HG03280 (cell line): ENCODE measurements around the gene ADGRG2.
"Not testable (repeated sequence)": the region's sequence is repeated elsewhere in the genome, so short reads cannot be mapped to it uniquely, and the experiment has no call there.

Experiments
- ATAC-seq: cut with Tn5 transposase; IDR thresholded peaks from one replicate; pipeline ENCODE4 v1.9.1; 2021; ENCODE audit warnings: mild to moderate bottlenecking, moderate library complexity; ENCODE audit not compliant: unreplicated experiment

ADGRG2 gene

GRCh38 chrX:19089555-19090040 is 32.7 kb downstream of the ADGRG2 start:
- ATAC-seq: no peak

- ATAC-seq: no peak
These were observed 36.0 kb downstream of the ADGRG2 start for GRCh38 chrX:19086102-19086772.

- no peak for ATAC-seq
These were observed 36.6 kb downstream of the ADGRG2 start for GRCh38 chrX:19085666-19086065.

- no peak for ATAC-seq
These were observed 46.5 kb downstream of the ADGRG2 start for GRCh38 chrX:19075754-19076153.

- no peak for ATAC-seq
These were observed 49.9 kb downstream of the ADGRG2 start for GRCh38 chrX:19072372-19072771.

GRCh38 chrX:19070555-19070994 is 51.7 kb downstream of the ADGRG2 start:
- no peak for ATAC-seq

- ATAC-seq: not testable (repeated sequence)
These were observed 55.3 kb downstream of the ADGRG2 start for GRCh38 chrX:19066987-19067386.

GRCh38 chrX:19065535-19065934 is 56.7 kb downstream of the ADGRG2 start:
- no peak for ATAC-seq

GRCh38 chrX:19064175-19064574 is 58.1 kb downstream of the ADGRG2 start:
- ATAC-seq: no peak

GRCh38 chrX:19063030-19063429 is 59.2 kb downstream of the ADGRG2 start:
- no peak for ATAC-seq

- no peak for ATAC-seq
These were observed 63.2 kb downstream of the ADGRG2 start for GRCh38 chrX:19059067-19059466.

- ATAC-seq: no peak
These were observed 64.4 kb downstream of the ADGRG2 start for GRCh38 chrX:19057856-19058255.

GRCh38 chrX:19049110-19049509 is 73.2 kb downstream of the ADGRG2 start:
- ATAC-seq: no peak

- ATAC-seq: no peak
These were observed 75.7 kb downstream of the ADGRG2 start for GRCh38 chrX:19046343-19047215.

GRCh38 chrX:19040373-19040772 is 81.9 kb downstream of the ADGRG2 start:
- no peak for ATAC-seq

- no peak for ATAC-seq
These were observed 88.2 kb downstream of the ADGRG2 start for GRCh38 chrX:19034025-19034424.

- no peak for ATAC-seq
These were observed 91.5 kb downstream of the ADGRG2 start for GRCh38 chrX:19030805-19031204.

- no peak for ATAC-seq
These were observed 93.7 kb downstream of the ADGRG2 start for GRCh38 chrX:19028560-19028959.

- ATAC-seq: no peak
These were observed 97.9 kb downstream of the ADGRG2 start for GRCh38 chrX:19024366-19024765.

GRCh38 chrX:19019996-19020395 is 102.3 kb downstream of the ADGRG2 start:
- no peak for ATAC-seq

GRCh38 chrX:19017271-19017670 is 105.0 kb downstream of the ADGRG2 start:
- no peak for ATAC-seq

- ATAC-seq: not testable (repeated sequence)
These were observed 105.7 kb downstream of the ADGRG2 start for GRCh38 chrX:19016614-19017013.
